Naive B cell (primary cell): ENCODE data around the gene CH25H. TPM values are rescaled to one million over a fixed set of nuclear protein-coding genes. Genes with fewer than 3 reads are reported as not detected.

Experiments
- polyA plus RNA-seq, 6 donors: library from polyadenylated mRNA; unstranded; fragments of 300-500 nt; fragmentation: Illumina TruSeq; gene quantifications; one replicate each; pipeline ENCODE4 v1.2.3, GENCODE V29; 2021; ENCODE audit warnings: low read depth in 6 of 6

Gene CH25H
- polyA plus RNA-seq, 6 donors from 2014 or later = 0.24 to 1.1 (median 0.95) TPM; not detected in 2

Other genes with a start within 250 kb of the CH25H start
- gene FAS, start 216.5 kb downstream of the CH25H start, polyA plus RNA-seq = 1 to 10 TPM in 3 of 6 donors, under 1 TPM in 3; 0.40 to 4.1 (median 0.88) TPM
- 100 to 1,000 TPM; 134 to 178 (median 159) TPM for gene LIPA, start 44.5 kb upstream of the CH25H start, polyA plus RNA-seq
- 10 to 100 TPM in 5 of 6 donors, 1 to 10 TPM in 1; 9.4 to 22.7 (median 14.0) TPM for gene IFIT2, start 94.7 kb upstream of the CH25H start, polyA plus RNA-seq
- 10 to 100 TPM in 2 of 6 donors, 1 to 10 TPM in 4; 3.5 to 27.2 (median 7.3) TPM for gene IFIT3, start 120.7 kb upstream of the CH25H start, polyA plus RNA-seq
- gene IFIT1B, start 170.7 kb upstream of the CH25H start, polyA plus RNA-seq = under 1 TPM in 2 of 6 donors, not detected in 4; 0.12 to 0.15 TPM
- gene IFIT1, start 185.3 kb upstream of the CH25H start, polyA plus RNA-seq = 1 to 10 TPM; 1.2 to 6.7 (median 3.1) TPM
- gene IFIT5, start 207.3 kb upstream of the CH25H start, polyA plus RNA-seq = 10 to 100 TPM; 13.6 to 24.2 (median 21.4) TPM